ENCODE measurements around the gene ZNF415.
"Not testable (repeated sequence)": the region's sequence is repeated elsewhere in the genome, so short reads cannot be mapped to it uniquely, and the experiment has no call there.

The ZNF415 gene

GRCh38 chr19:53102756-53103233 is 29.9 kb downstream of the ZNF415 start:
- peak; percentile 26 for DNase-seq

- no peak for DNase-seq
These were observed 30.4 kb downstream of the ZNF415 start for GRCh38 chr19:53102206-53102755.

- no peak for DNase-seq
These were observed 31.2 kb downstream of the ZNF415 start for GRCh38 chr19:53101518-53101917.

- not testable (repeated sequence) for DNase-seq
These were observed 34.1 kb downstream of the ZNF415 start for GRCh38 chr19:53098570-53098969.

- DNase-seq: not testable (repeated sequence)
These were observed 35.6 kb downstream of the ZNF415 start for GRCh38 chr19:53096982-53097690.

- not testable (repeated sequence) for DNase-seq
These were observed 36.1 kb downstream of the ZNF415 start for GRCh38 chr19:53096579-53096978.

- DNase-seq: no peak
These were observed 37.7 kb downstream of the ZNF415 start for GRCh38 chr19:53094754-53095575.

- no peak for DNase-seq
These were observed 40.0 kb downstream of the ZNF415 start for GRCh38 chr19:53092723-53093122.

- DNase-seq: no peak
These were observed 41.1 kb downstream of the ZNF415 start for GRCh38 chr19:53091413-53092254.

- DNase-seq: peak; percentile 4
These were observed 44.6 kb downstream of the ZNF415 start for GRCh38 chr19:53088091-53088490.

- peak; percentile 5 for DNase-seq
These were observed 45.8 kb downstream of the ZNF415 start for GRCh38 chr19:53086949-53087348.

GRCh38 chr19:53085496-53085895 is 47.2 kb downstream of the ZNF415 start:
- DNase-seq: no peak

GRCh38 chr19:53082929-53083328 is 49.8 kb downstream of the ZNF415 start:
- no peak for DNase-seq

GRCh38 chr19:53079313-53079924 is 53.3 kb downstream of the ZNF415 start:
- DNase-seq: no peak

GRCh38 chr19:53078668-53079067 is 54.0 kb downstream of the ZNF415 start:
- no peak for DNase-seq

- peak; percentile 12 for DNase-seq
These were observed 55.7 kb downstream of the ZNF415 start for GRCh38 chr19:53076984-53077383.

GRCh38 chr19:53068834-53069233 is 63.9 kb downstream of the ZNF415 start:
- no peak for DNase-seq

GRCh38 chr19:53068199-53068598 is 64.5 kb downstream of the ZNF415 start:
- no peak for DNase-seq

- DNase-seq: no peak
These were observed 74.7 kb downstream of the ZNF415 start for GRCh38 chr19:53057904-53058580.

Measured in fibroblast of skin of abdomen (primary cell).